Stimulated activated naive B cell treated with anti-CD40 and anti-IgM and Interleukin-4, amounts not matched to agents 10 μg/mL and 1 μg/mL and 100 μg/mL, for 72 hours (primary cell): ENCODE data around the gene CDRT15.

Experiments used
- ATAC-seq, 2 donors: fragments of 150-1000 bp; cut with Tn5 transposase; replicated peaks; 2 replicates each; pipeline ENCODE4 v1.10.0; 2021; ENCODE audit warnings: moderate library complexity in 1 of 2
- DNase-seq: peaks from one replicate; pipeline ENCODE4 v3.0.0; 2021
- H3K27ac Mint-ChIP-seq: one replicate; pipeline ENCODE4 v1.8.0; 2022; ENCODE audit warnings: mild to moderate bottlenecking, mixed read lengths
- H3K27me3 Mint-ChIP-seq, 2 donors: one replicate each; pipeline ENCODE4 v1.8.0; 2022; ENCODE audit warnings: mixed read lengths in 2 of 2
- H3K36me3 Mint-ChIP-seq, 2 donors: one replicate each; pipeline ENCODE4 v1.8.0; 2022; ENCODE audit warnings: mixed read lengths in 2 of 2, mild to moderate bottlenecking in 1 of 2
- H3K4me1 Mint-ChIP-seq, 2 donors: one replicate each; pipeline ENCODE4 v1.8.0; 2022; ENCODE audit warnings: mixed read lengths in 2 of 2, mild to moderate bottlenecking in 1 of 2
- H3K4me3 Mint-ChIP-seq, 2 donors: one replicate each; pipeline ENCODE4 v1.8.0; 2022; ENCODE audit warnings: mild to moderate bottlenecking in 2 of 2, mixed read lengths in 2 of 2, moderate library complexity in 1 of 2
- H3K9me3 Mint-ChIP-seq, 2 donors: one replicate each; pipeline ENCODE4 v1.8.0; 2022; ENCODE audit warnings: mixed read lengths in 2 of 2, mild to moderate bottlenecking in 1 of 2

CDRT15 gene

DNA sequence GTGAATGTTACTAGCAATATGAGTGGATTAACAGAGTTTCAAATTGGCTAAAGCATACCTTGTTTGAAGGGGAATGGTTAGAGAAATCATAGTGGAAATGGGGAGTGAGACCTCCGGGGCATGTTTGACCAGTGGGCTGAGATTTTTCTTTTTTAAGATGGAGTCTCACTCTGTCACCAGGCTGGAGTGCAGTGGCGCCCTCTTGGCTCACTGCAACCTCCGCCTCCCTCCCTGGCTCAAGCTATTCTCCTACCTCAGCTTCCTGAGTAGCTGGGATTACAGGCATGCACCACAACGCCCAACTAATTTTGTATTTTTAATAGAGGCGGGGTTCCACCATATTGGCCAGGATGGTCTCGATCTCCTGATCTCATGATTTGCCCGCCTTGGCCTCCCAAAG is 9.6 kb downstream of the CDRT15 start:
- no peaks in the 10 kb centered on the region for H3K4me1 Mint-ChIP-seq
- no peak for ATAC-seq
- no peak overlapping the region for H3K4me3 Mint-ChIP-seq
- H3K27ac Mint-ChIP-seq = no peak overlapping the region
- peaks cover 5 to 30% of the 10 kb centered on the region in 2 donors for H3K27me3 Mint-ChIP-seq
- H3K36me3 Mint-ChIP-seq = peaks cover 9 to 16% of the 10 kb centered on the region in 2 donors
- H3K9me3 Mint-ChIP-seq = peaks cover 0 to 5% of the 10 kb centered on the region in 2 donors
- DNase-seq = no peak

GRCh38 chr17:14225254-14225980 is 11.2 kb downstream of the CDRT15 start:
- Mint-ChIP-seq H3K27ac (no peak overlapping the region), H3K4me3 (no peak overlapping the region), H3K36me3 (peaks cover 9 to 13% of the 10 kb centered on the region in 2 donors)

GRCh38 chr17:14222611-14223010 is 14.1 kb downstream of the CDRT15 start:
- no peak overlapping the region for H3K4me3 Mint-ChIP-seq

More at GRCh38 chr17:14225254-14225980, 11.2 kb downstream of the CDRT15 start:
- Mint-ChIP-seq H3K27me3 (peaks cover 5 to 30% of the 10 kb centered on the region in 2 donors), H3K9me3 (peaks cover 0 to 5% of the 10 kb centered on the region in 2 donors), H3K4me1 (peaks cover 3 to 6% of the 10 kb centered on the region in 2 donors)
- no peak for ATAC-seq
- DNase-seq = no peak

DNA sequence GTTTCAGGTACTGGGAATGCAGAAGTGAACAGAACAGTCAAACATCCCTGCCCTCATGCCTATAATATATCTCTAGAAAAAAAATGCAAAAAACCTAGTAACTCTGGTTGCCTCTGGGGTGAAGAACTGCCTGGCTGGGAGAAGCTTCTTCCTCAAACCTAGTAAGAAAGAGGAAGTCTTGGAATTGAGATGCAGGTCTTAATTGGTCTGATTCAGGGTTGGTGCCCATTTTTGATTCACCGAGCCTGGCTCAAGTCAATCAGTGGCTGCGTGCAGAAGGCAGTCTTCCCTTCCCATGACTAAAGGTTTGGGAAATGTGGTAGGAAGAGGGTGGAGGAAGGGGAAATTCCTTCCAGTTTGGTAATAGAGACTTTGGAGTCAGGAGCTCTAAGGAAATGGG is 22.4 kb downstream of the CDRT15 start:
- Mint-ChIP-seq H3K27ac (no peak overlapping the region), H3K36me3 (peaks cover 46 to 52% of the 10 kb centered on the region in 2 donors), H3K27me3 (peaks cover 0 to 5% of the 10 kb centered on the region in 2 donors), H3K9me3 (peaks cover 5 to 11% of the 10 kb centered on the region in 2 donors), H3K4me3 (no peak overlapping the region), H3K4me1 (peaks cover 5 to 6% of the 10 kb centered on the region in 2 donors)
- no peak for ATAC-seq
- DNase-seq = no peak

More at GRCh38 chr17:14222611-14223010, 14.1 kb downstream of the CDRT15 start:
- H3K27ac Mint-ChIP-seq = no peak overlapping the region
- peaks cover 5 to 23% of the 10 kb centered on the region in 2 donors for H3K27me3 Mint-ChIP-seq
- peaks cover 9 to 12% of the 10 kb centered on the region in 2 donors for H3K36me3 Mint-ChIP-seq
- peaks cover 0 to 3% of the 10 kb centered on the region in 2 donors for H3K9me3 Mint-ChIP-seq
- H3K4me1 Mint-ChIP-seq = peaks cover 3 to 6% of the 10 kb centered on the region in 2 donors
- ATAC-seq (no peak), DNase-seq (no peak)

GRCh38 chr17:14212401-14212800 is 24.3 kb downstream of the CDRT15 start:
- H3K4me3 Mint-ChIP-seq = no peak overlapping the region
- H3K27ac Mint-ChIP-seq = no peak overlapping the region
- no peak for ATAC-seq
- DNase-seq = no peak
- peaks cover 6 to 8% of the 10 kb centered on the region in 2 donors for H3K4me1 Mint-ChIP-seq
- H3K9me3 Mint-ChIP-seq = peaks cover 5 to 11% of the 10 kb centered on the region in 2 donors
- peaks cover 56 to 61% of the 10 kb centered on the region in 2 donors for H3K36me3 Mint-ChIP-seq
- peaks cover 0 to 5% of the 10 kb centered on the region in 2 donors for H3K27me3 Mint-ChIP-seq

DNA sequence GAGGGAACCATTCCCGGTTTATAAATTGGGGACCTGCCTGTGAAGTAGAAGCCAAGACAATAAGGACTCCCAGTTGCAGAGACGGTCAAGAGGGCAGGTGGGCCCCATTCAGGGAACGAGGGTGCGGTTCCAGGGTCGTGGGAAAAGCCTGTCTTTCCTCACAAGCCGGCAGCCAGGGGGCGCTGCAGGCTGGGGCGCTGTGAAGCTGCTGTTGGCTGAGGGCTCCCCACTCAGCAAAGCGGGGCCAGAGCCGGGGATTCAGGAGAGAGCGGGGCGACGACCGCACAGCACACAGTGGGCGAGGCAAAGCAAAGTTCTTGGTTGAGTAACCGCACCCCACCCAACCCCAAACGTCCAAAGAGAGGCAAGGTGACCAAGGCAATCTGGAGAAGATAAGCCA is 24.9 kb downstream of the CDRT15 start:
- Mint-ChIP-seq H3K9me3 (peaks cover 5 to 11% of the 10 kb centered on the region in 2 donors), H3K27me3 (peaks cover 0 to 5% of the 10 kb centered on the region in 2 donors), H3K4me3 (no peak overlapping the region), H3K36me3 (peaks cover 57 to 67% of the 10 kb centered on the region in 2 donors), H3K4me1 (peaks cover 6 to 11% of the 10 kb centered on the region in 2 donors), H3K27ac (peak overlapping the region; percentile 47)
- DNase-seq = no peak
- ATAC-seq = no peak

- DNase-seq = no peak
- H3K27ac Mint-ChIP-seq = no peak overlapping the region
- H3K36me3 Mint-ChIP-seq = peaks cover 59 to 73% of the 10 kb centered on the region in 2 donors
These were observed 25.4 kb downstream of the CDRT15 start for GRCh38 chr17:14211246-14211645.

GRCh38 chr17:14209215-14209614 is 27.4 kb downstream of the CDRT15 start:
- DNase-seq = no peak
- peaks cover 5 to 11% of the 10 kb centered on the region in 2 donors for H3K9me3 Mint-ChIP-seq
- no peak overlapping the region for H3K4me3 Mint-ChIP-seq
- peaks cover 0 to 5% of the 10 kb centered on the region in 2 donors for H3K27me3 Mint-ChIP-seq
- no peak overlapping the region for H3K27ac Mint-ChIP-seq
- ATAC-seq = no peak
- peaks cover 6 to 11% of the 10 kb centered on the region in 2 donors for H3K4me1 Mint-ChIP-seq
- H3K36me3 Mint-ChIP-seq = peaks cover 71 to 92% of the 10 kb centered on the region in 2 donors

More at GRCh38 chr17:14211246-14211645, 25.4 kb downstream of the CDRT15 start:
- no peak for ATAC-seq
- Mint-ChIP-seq H3K27me3 (peaks cover 0 to 5% of the 10 kb centered on the region in 2 donors), H3K4me1 (peaks cover 6 to 11% of the 10 kb centered on the region in 2 donors), H3K9me3 (peaks cover 5 to 11% of the 10 kb centered on the region in 2 donors), H3K4me3 (no peak overlapping the region)

- Mint-ChIP-seq H3K4me1 (peaks cover 4 to 11% of the 10 kb centered on the region in 2 donors), H3K27ac (no peak overlapping the region), H3K4me3 (no peak overlapping the region), H3K36me3 (peaks cover 71 to 89% of the 10 kb centered on the region in 2 donors), H3K9me3 (peaks cover 5 to 11% of the 10 kb centered on the region in 2 donors), H3K27me3 (peaks cover 0 to 5% of the 10 kb centered on the region in 2 donors)
- no peak for ATAC-seq
- no peak for DNase-seq
These were observed 28.9 kb downstream of the CDRT15 start for GRCh38 chr17:14207791-14208190.

GRCh38 chr17:14206891-14207290 is 29.8 kb downstream of the CDRT15 start:
- Mint-ChIP-seq H3K36me3 (peaks cover 73 to 89% of the 10 kb centered on the region in 2 donors), H3K9me3 (peaks cover 5 to 11% of the 10 kb centered on the region in 2 donors), H3K4me3 (no peak overlapping the region), H3K27ac (no peak overlapping the region), H3K4me1 (peaks cover 2 to 10% of the 10 kb centered on the region in 2 donors), H3K27me3 (peaks cover 0 to 4% of the 10 kb centered on the region in 2 donors)
- no peak for ATAC-seq
- no peak for DNase-seq

DNA sequence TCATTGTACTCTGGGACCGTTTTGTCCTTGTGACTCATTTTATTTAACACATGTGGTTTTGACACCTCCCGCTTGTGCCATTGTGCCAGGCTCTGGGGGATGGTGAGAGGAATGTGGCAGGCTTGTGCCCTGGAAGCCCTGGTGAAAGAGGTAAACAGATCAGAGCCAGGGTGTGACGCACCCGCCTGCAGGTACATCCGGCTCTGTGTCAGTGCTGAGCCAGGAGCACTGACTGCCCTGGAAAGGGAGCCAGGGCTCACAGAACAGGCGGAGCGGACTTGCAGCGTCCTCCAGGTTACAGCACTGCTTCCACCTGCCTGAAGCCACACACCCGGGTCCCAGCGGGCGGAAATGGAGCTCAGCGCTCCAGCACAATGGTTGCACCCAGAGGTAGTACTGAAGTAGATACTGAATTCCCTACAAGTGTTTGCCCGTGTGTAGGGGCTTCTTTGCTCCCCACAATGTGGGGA is 30.6 kb downstream of the CDRT15 start:
- Mint-ChIP-seq H3K4me3 (no peak overlapping the region), H3K4me1 (peaks cover 0 to 6% of the 10 kb centered on the region in 2 donors), H3K9me3 (peaks cover 1 to 3% of the 10 kb centered on the region in 2 donors), H3K36me3 (peaks cover 69 to 86% of the 10 kb centered on the region in 2 donors), H3K27me3 (no peaks in the 10 kb centered on the region), H3K27ac (no peak overlapping the region)
- ATAC-seq (no peak), DNase-seq (no peak)

- H3K4me3 Mint-ChIP-seq = no peak overlapping the region
- peaks cover 66 to 86% of the 10 kb centered on the region in 2 donors for H3K36me3 Mint-ChIP-seq
- DNase-seq (no peak), ATAC-seq (no peak)
- H3K27me3 Mint-ChIP-seq = no peaks in the 10 kb centered on the region
- peaks cover 0 to 6% of the 10 kb centered on the region in 2 donors for H3K4me1 Mint-ChIP-seq
- peaks cover 0 to 1% of the 10 kb centered on the region in 2 donors for H3K9me3 Mint-ChIP-seq
- no peak overlapping the region for H3K27ac Mint-ChIP-seq
These were observed 31.3 kb downstream of the CDRT15 start for GRCh38 chr17:14205380-14205779.

- H3K4me1 Mint-ChIP-seq = peaks cover 0 to 6% of the 10 kb centered on the region in 2 donors
- H3K9me3 Mint-ChIP-seq = no peaks in the 10 kb centered on the region
- no peak overlapping the region for H3K4me3 Mint-ChIP-seq
- no peaks in the 10 kb centered on the region for H3K27me3 Mint-ChIP-seq
- DNase-seq (no peak), ATAC-seq (no peak)
- H3K36me3 Mint-ChIP-seq = peaks cover 65 to 86% of the 10 kb centered on the region in 2 donors
- H3K27ac Mint-ChIP-seq = no peak overlapping the region
These were observed 32.1 kb downstream of the CDRT15 start for GRCh38 chr17:14204546-14204945.

DNA sequence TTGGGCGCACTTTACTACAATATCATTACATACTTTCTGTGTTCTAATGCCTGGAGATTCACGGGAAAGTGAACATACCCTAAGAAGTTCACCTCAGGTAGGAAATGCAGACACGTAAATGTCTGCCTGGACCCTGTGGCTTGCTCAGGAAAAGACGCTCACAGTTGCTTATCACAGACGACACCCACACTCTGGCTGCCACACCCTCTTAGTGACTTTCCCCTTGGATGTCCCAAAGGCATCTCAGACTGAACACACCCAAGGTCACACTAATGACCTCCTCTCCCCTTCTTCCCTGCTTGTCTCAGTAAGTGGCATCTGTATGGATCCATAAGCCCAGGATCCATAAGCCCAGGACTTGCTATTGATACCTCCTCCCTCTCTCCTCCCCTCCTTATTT is 32.6 kb downstream of the CDRT15 start:
- H3K27ac Mint-ChIP-seq = no peak overlapping the region
- H3K27me3 Mint-ChIP-seq = no peaks in the 10 kb centered on the region
- H3K4me1 Mint-ChIP-seq = peaks cover 0 to 6% of the 10 kb centered on the region in 2 donors
- DNase-seq (no peak), ATAC-seq (no peak)
- H3K36me3 Mint-ChIP-seq = peaks cover 69 to 86% of the 10 kb centered on the region in 2 donors
- H3K4me3 Mint-ChIP-seq = no peak overlapping the region
- H3K9me3 Mint-ChIP-seq = no peaks in the 10 kb centered on the region

DNA sequence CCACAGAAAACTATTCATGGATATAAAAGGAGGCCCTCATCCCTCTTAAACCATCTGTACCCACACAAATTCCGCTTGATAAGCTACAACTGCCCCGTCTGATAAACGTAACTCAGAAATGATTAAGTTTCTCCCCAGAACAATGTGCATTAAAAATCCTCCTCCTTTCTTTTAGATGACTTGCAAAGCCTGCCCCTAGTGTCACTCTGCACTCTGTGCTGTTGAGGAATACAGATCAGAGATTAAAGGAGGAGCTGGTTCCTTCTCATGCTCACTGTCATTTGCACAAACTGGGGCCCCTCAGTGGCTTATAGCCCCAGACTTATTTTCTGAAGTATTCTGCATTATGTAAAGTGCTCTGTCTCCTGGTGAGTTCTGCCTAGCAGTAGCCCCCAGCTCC is 33.3 kb downstream of the CDRT15 start:
- Mint-ChIP-seq H3K36me3 (peaks cover 71 to 87% of the 10 kb centered on the region in 2 donors), H3K27ac (no peak overlapping the region), H3K4me1 (peaks cover 0 to 6% of the 10 kb centered on the region in 2 donors), H3K27me3 (peaks cover 0 to 3% of the 10 kb centered on the region in 2 donors), H3K4me3 (no peak overlapping the region), H3K9me3 (no peaks in the 10 kb centered on the region)
- ATAC-seq (no peak), DNase-seq (no peak)
